Panc1 (cell line): Measurements from ENCODE around the gene ZNF516. TPM values are rescaled to one million over a fixed set of nuclear protein-coding genes. Genes with fewer than 3 reads are reported as not detected.

Experiments used
- ATAC-seq: fragments of 200-7000 bp; cut with Tn5 transposase; 2 replicates; pipeline ENCODE4 v1.9.1; 2020; ENCODE audit warnings: mild to moderate bottlenecking, moderate library complexity
- BruUV-seq: library from RNA; stranded (reverse); fragments of 400-500 nt; replicated peaks from 2 replicates; lab custom pipeline; 2021; lab: Mats Ljungman, UMichigan
- CTCF ChIA-PET: fragments of 300-600 bp; sonication (Branson Sonifier 250); formaldehyde crosslinking; loops from one replicate; lab custom pipeline; 2022; ENCODE audit warnings: antibody characterized with exemption; lab: Charles Lee
- POLR2A ChIA-PET: fragments of 300-600 bp; sonication (Branson Sonifier 250); formaldehyde crosslinking; loops from one replicate; lab custom pipeline; 2022; ENCODE audit warnings: antibody characterized with exemption; lab: Charles Lee
- DNase-seq: peaks from one replicate; pipeline ENCODE4 v3.0.0-alpha.2; 2010; ENCODE audit warnings: low read depth, low spot score
- H3K27ac ChIP-seq: 2 replicates; pipeline ENCODE4 v1.5.1; 2011; ENCODE audit warnings: mild to moderate bottlenecking, low read length, inconsistent platforms
- H3K27me3 ChIP-seq: fragments of 200-500 bp; sonication (Bioruptor generic); 2 replicates; pipeline ENCODE4 v1.6.0; 2014; ENCODE audit warnings: low read length, inconsistent platforms; ENCODE audit not compliant: control insufficient read depth, insufficient read depth
- H3K36me3 ChIP-seq: fragments of 200-500 bp; sonication (Bioruptor generic); 2 replicates; pipeline ENCODE4 v1.5.1; 2014; ENCODE audit warnings: inconsistent platforms, mild to moderate bottlenecking, low read length, moderate library complexity; ENCODE audit not compliant: control insufficient read depth, insufficient read depth
- H3K4me1 ChIP-seq: 2 replicates; pipeline ENCODE4 v1.5.1; 2011; ENCODE audit warnings: inconsistent platforms, mild to moderate bottlenecking, low read length, moderate library complexity; ENCODE audit not compliant: control insufficient read depth, insufficient read depth
- H3K4me3 ChIP-seq, 2 experiments: 2 replicates each; pipeline ENCODE4 v1.5.1; 2011 to 2012; ENCODE audit warnings: low read depth in 2 of 2, low read length in 2 of 2, mild to moderate bottlenecking in 2 of 2, inconsistent platforms in 1 of 2, moderate library complexity in 1 of 2
- H3K9me3 ChIP-seq: fragments of 200-500 bp; sonication (Bioruptor generic); 2 replicates; pipeline ENCODE4 v1.5.1; 2014; ENCODE audit warnings: low read depth, mild to moderate bottlenecking, inconsistent platforms, low read length, moderate library complexity; ENCODE audit not compliant: control insufficient read depth, insufficient read depth
- POLR2AphosphoS5 ChIP-seq: IDR thresholded peaks from 2 replicates; pipeline ENCODE4 v1.6.1; 2012; ENCODE audit warnings: mild to moderate bottlenecking, low read depth, low read length, moderate library complexity
- SIN3A ChIP-seq: IDR thresholded peaks from 2 replicates; pipeline ENCODE4 v1.6.1; 2012; ENCODE audit warnings: low read depth, mild to moderate bottlenecking, low read length, moderate library complexity, borderline replicate concordance; ENCODE audit not compliant: insufficient read depth
- TCF7L2 ChIP-seq: IDR thresholded peaks from 2 replicates; pipeline ENCODE4 v1.6.1; 2011; ENCODE audit warnings: mild to moderate bottlenecking, low read depth, low read length, inconsistent platforms
- in situ Hi-C: cut with HindIII; loops from 2 replicates; pipeline ENCODE4 v1.10.0; 2016; ENCODE audit warnings: low sequenced_read_pairs, low pct_unique_long_range_greater_than_20kb
- intact Hi-C: fragments of 100-400 bp; cut with micrococcal nuclease; formaldehyde crosslinking; loops from one replicate; pipeline ENCODE4 v1.10.0; 2022; ENCODE audit not compliant: unreplicated experiment
- total RNA-seq: library from RNA; stranded (reverse); gene quantifications from one replicate; pipeline ENCODE4 v1.2.1, GENCODE V29; 2021; ENCODE audit not compliant: unreplicated experiment
- TF ChIP-seq, protein P1 (sequence below), 2 experiments: IDR thresholded peaks; 2 replicates each; pipeline ENCODE4 v1.6.1; 2011 to 2012; ENCODE audit warnings: low read depth in 2 of 2, control low read depth in 1 of 2, low read length in 1 of 2, mild to moderate bottlenecking in 1 of 2, moderate library complexity in 1 of 2; ENCODE audit not compliant: insufficient read depth in 1 of 2
- TF ChIP-seq, protein P2 (sequence below): fragments of 450-650 bp; IDR thresholded peaks from 2 replicates; pipeline ENCODE4 v1.5.1; 2017; ENCODE audit warnings: mild to moderate bottlenecking

The ZNF516 gene
- total RNA-seq, 1 experiment from 2014 or later = 28.6 TPM

DNA sequence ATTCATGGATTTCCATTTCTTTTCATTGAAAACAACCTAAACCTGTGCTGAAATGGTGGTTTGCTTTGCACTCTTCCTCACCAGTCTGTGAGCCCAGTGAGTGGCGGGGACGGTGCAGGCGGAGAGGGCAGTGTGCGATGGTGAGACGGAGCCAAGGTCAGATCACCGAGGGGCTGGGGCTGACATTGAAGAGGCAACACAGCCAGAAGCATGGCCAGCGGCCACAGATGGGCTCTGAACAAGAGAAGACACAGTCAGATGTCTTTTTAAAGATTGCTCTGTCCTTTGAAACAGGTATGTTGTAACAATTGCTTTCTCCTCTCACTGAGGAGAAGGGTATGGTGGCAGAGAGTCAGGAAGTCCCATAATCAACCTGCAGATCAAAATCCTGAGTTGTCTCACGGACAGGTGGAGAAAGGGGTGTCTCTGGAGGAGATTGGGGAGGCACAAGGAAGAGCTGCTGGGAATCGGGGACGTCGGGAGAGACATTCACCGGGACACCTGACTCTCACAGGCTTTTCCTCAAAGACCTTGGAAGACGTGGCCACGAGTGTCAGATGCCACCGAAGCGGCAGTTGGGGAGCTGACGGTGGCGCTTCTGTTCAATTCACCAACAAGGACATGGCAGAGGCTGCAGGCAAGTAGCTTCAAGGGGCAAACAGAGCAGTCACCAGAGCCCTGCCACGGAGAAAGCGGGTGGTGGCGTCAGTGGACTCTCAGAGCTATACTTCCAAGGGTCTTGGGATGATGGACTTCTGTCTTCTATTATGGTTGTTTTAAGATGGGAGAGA is 12.1 kb upstream of the ZNF516 start:
- intact Hi-C loops = no loop called here
- H3K4me3 ChIP-seq = no peak overlapping the region
- no peak for TF ChIP-seq POLR2AphosphoS5
- no peak for TF ChIP-seq SIN3A
- no peak for TF ChIP-seq TCF7L2
- TF ChIP-seq, protein P1, sequence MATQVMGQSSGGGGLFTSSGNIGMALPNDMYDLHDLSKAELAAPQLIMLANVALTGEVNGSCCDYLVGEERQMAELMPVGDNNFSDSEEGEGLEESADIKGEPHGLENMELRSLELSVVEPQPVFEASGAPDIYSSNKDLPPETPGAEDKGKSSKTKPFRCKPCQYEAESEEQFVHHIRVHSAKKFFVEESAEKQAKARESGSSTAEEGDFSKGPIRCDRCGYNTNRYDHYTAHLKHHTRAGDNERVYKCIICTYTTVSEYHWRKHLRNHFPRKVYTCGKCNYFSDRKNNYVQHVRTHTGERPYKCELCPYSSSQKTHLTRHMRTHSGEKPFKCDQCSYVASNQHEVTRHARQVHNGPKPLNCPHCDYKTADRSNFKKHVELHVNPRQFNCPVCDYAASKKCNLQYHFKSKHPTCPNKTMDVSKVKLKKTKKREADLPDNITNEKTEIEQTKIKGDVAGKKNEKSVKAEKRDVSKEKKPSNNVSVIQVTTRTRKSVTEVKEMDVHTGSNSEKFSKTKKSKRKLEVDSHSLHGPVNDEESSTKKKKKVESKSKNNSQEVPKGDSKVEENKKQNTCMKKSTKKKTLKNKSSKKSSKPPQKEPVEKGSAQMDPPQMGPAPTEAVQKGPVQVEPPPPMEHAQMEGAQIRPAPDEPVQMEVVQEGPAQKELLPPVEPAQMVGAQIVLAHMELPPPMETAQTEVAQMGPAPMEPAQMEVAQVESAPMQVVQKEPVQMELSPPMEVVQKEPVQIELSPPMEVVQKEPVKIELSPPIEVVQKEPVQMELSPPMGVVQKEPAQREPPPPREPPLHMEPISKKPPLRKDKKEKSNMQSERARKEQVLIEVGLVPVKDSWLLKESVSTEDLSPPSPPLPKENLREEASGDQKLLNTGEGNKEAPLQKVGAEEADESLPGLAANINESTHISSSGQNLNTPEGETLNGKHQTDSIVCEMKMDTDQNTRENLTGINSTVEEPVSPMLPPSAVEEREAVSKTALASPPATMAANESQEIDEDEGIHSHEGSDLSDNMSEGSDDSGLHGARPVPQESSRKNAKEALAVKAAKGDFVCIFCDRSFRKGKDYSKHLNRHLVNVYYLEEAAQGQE (IDR thresholded peaks at IDR 0.05; ENCODE audit: insufficient read depth in 1 of 2, low read depth in 2 of 2, low read length in 1 of 2) = no peak
- TF ChIP-seq, protein P2, sequence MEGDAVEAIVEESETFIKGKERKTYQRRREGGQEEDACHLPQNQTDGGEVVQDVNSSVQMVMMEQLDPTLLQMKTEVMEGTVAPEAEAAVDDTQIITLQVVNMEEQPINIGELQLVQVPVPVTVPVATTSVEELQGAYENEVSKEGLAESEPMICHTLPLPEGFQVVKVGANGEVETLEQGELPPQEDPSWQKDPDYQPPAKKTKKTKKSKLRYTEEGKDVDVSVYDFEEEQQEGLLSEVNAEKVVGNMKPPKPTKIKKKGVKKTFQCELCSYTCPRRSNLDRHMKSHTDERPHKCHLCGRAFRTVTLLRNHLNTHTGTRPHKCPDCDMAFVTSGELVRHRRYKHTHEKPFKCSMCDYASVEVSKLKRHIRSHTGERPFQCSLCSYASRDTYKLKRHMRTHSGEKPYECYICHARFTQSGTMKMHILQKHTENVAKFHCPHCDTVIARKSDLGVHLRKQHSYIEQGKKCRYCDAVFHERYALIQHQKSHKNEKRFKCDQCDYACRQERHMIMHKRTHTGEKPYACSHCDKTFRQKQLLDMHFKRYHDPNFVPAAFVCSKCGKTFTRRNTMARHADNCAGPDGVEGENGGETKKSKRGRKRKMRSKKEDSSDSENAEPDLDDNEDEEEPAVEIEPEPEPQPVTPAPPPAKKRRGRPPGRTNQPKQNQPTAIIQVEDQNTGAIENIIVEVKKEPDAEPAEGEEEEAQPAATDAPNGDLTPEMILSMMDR = no peak
- ChIA-PET POLR2A (no interaction called here), CTCF (no interaction called here)
- H3K9me3 ChIP-seq = no peaks in the 10 kb centered on the region
- no peaks in the 10 kb centered on the region; the same call in 1 of the 2 replicates for H3K27me3 ChIP-seq
- no peaks in the 10 kb centered on the region for H3K36me3 ChIP-seq
- no peak for DNase-seq
- in situ Hi-C loops = no loop called here
- no peak overlapping the region for H3K27ac ChIP-seq
- no TSS peak for BruUV-seq
- no peaks in the 10 kb centered on the region for H3K4me1 ChIP-seq
- no peak for ATAC-seq

DNA sequence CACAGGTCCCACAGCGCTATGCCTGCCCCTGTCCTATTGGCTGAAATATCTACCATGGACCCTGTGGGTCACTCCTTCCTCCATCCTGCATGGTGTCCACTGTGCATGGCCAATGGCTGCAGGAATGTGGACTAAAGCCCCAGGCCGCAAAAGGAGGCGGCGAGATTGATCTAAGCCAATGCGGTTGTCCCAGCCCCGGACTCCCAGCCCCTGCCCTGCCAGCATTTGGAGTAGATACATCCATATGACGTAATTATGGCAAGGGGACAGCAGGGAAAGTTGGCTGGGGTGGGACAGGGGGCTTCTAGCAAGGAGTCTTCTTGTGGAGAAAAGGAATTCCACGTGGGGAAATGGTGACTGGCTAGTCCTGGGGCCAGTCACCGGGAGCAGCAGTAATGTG is 11.4 kb upstream of the ZNF516 start:
- no peak overlapping the region for H3K4me3 ChIP-seq
- no peak overlapping the region for H3K27ac ChIP-seq
- BruUV-seq = no TSS peak
- ChIA-PET CTCF (no interaction called here), POLR2A (no interaction called here)
- intact Hi-C loops (no loop called here), in situ Hi-C loops (no loop called here)
- no peaks in the 10 kb centered on the region for H3K9me3 ChIP-seq
- DNase-seq (no peak), ATAC-seq (no peak)
- no peaks in the 10 kb centered on the region for H3K36me3 ChIP-seq
- H3K4me1 ChIP-seq = no peaks in the 10 kb centered on the region
- H3K27me3 ChIP-seq = peaks cover 5% of the 10 kb centered on the region; the same call in 1 of the 2 replicates
- TF ChIP-seq TCF7L2 (no peak), SIN3A (no peak), POLR2AphosphoS5 (no peak)
- TF ChIP-seq, protein P2 = no peak
- TF ChIP-seq, protein P1 (IDR thresholded peaks at IDR 0.05; ENCODE audit: insufficient read depth in 1 of 2, low read depth in 2 of 2, low read length in 1 of 2) = no peak
